Keratinocyte (primary cell): Measurements from ENCODE around the gene FBXO40. TPM values are rescaled to one million over a fixed set of nuclear protein-coding genes. Genes with fewer than 3 reads are reported as not detected.

Experiments used
- DNase-seq: peaks from one replicate; pipeline ENCODE4 v3.0.0-alpha.2; 2011; ENCODE audit warnings: low read depth, missing footprints, low spot score
- FAIRE-seq: peaks from 2 replicates; lab custom pipeline; 2011; peaks lifted over from hg19 to GRCh38; lab: Jason Lieb, UNC
- H2AFZ ChIP-seq: 2 replicates; pipeline ENCODE4 v1.6.0; 2012; ENCODE audit warnings: low read length, control low read depth, inconsistent platforms; ENCODE audit not compliant: control insufficient read depth
- H3K27ac ChIP-seq: 2 replicates; pipeline ENCODE4 v1.5.1; 2011; ENCODE audit warnings: low read length; ENCODE audit not compliant: control insufficient read depth, insufficient read depth
- H3K27me3 ChIP-seq: 3 replicates; pipeline ENCODE4 v1.6.0; 2011; ENCODE audit warnings: low read length; ENCODE audit not compliant: control insufficient read depth, insufficient read depth; ENCODE audit errors: extremely low read depth
- H3K36me3 ChIP-seq, 2 experiments: 2 replicates in 1 of 2; 3 replicates in 1 of 2; pipeline ENCODE4 v1.5.1; 2011; ENCODE audit warnings: low read length in 2 of 2, mild to moderate bottlenecking in 1 of 2; ENCODE audit not compliant: control insufficient read depth in 2 of 2, insufficient read depth in 2 of 2; ENCODE audit errors: extremely low read depth in 1 of 2
- H3K4me1 ChIP-seq: 3 replicates; pipeline ENCODE4 v1.5.1; 2011; ENCODE audit warnings: low read length; ENCODE audit not compliant: control insufficient read depth, insufficient read depth; ENCODE audit errors: extremely low read depth
- H3K4me2 ChIP-seq: 3 replicates; pipeline ENCODE4 v1.6.0; 2011; ENCODE audit warnings: low read depth, low read length; ENCODE audit not compliant: control insufficient read depth, insufficient read depth; ENCODE audit errors: extremely low read depth
- H3K4me3 ChIP-seq, 3 experiments: fragments of 200-600 bp in 1 of 3; sonication (generic) in 1 of 3; 2 replicates in 2 of 3; 3 replicates in 1 of 3; pipeline ENCODE4 v1.5.1; 2011 to 2016; ENCODE audit warnings: low read length in 3 of 3, mild to moderate bottlenecking in 3 of 3, control low read depth in 2 of 3, inconsistent platforms in 1 of 3, low read depth in 1 of 3, mixed read lengths in 1 of 3, mixed run types in 1 of 3, moderate library complexity in 1 of 3; ENCODE audit not compliant: control insufficient read depth in 2 of 3, insufficient read depth in 2 of 3; ENCODE audit errors: extremely low read depth in 1 of 3
- H3K79me2 ChIP-seq: 2 replicates; pipeline ENCODE4 v1.6.0; 2012; ENCODE audit warnings: low read length; ENCODE audit not compliant: control insufficient read depth, insufficient read depth
- H3K9ac ChIP-seq: 3 replicates; pipeline ENCODE4 v1.6.0; 2011; ENCODE audit warnings: low read length; ENCODE audit not compliant: control insufficient read depth, insufficient read depth; ENCODE audit errors: extremely low read depth
- H3K9me1 ChIP-seq: 3 replicates; pipeline ENCODE4 v1.6.0; 2011; ENCODE audit warnings: low read length; ENCODE audit not compliant: control insufficient read depth, insufficient read depth; ENCODE audit errors: extremely low read depth
- H3K9me3 ChIP-seq: 2 replicates; pipeline ENCODE4 v1.5.1; 2012; ENCODE audit warnings: low read depth, low read length; ENCODE audit not compliant: control insufficient read depth
- H4K20me1 ChIP-seq: 3 replicates; pipeline ENCODE4 v1.6.0; 2011; ENCODE audit warnings: low read length; ENCODE audit not compliant: control insufficient read depth, insufficient read depth; ENCODE audit errors: extremely low read depth
- CTCF ChIP-seq, 3 experiments: IDR thresholded peaks in 1 of 3; conservative IDR thresholded peaks in 1 of 3; optimal IDR thresholded peaks in 1 of 3; 2 replicates in 2 of 3; 3 replicates in 1 of 3; pipeline versions ENCODE3 to v1.5.1; 2011; ENCODE audit warnings: low read length in 3 of 3, mild to moderate bottlenecking in 3 of 3, moderate library complexity in 2 of 3, control low read depth in 1 of 3, inconsistent platforms in 1 of 3; ENCODE audit not compliant: insufficient read depth in 2 of 3; ENCODE audit errors: extremely low read depth in 1 of 3
- EZH2 ChIP-seq: IDR thresholded peaks from one replicate; pipeline ENCODE4 v1.6.1; 2012; ENCODE audit warnings: inconsistent platforms, mild to moderate bottlenecking, low read length, moderate library complexity
- dilution Hi-C: fragments of 300-500 bp; cut with MboI; formaldehyde crosslinking; loops from one replicate; pipeline ENCODE4 v1.7.0; 2020; ENCODE audit warnings: low sequenced_read_pairs; ENCODE audit not compliant: extremely low pct_ligation_motif_present
- polyA plus RNA-seq, 5 experiments: library from polyadenylated mRNA; depleted of rRNA in 3 of 5; stranded (reverse) in 3 of 5; stranded (forward) in 1 of 5; unstranded in 1 of 5; fragments of >200 nt; gene quantifications; 1 replicate in 1 of 5; 2 replicates in 3 of 5; 3 replicates in 1 of 5; pipeline versions ENCODE4 v1.2.1 to v1.2.3, GENCODE V29; 2011 to 2012; ENCODE audit warnings: missing spikeins in 2 of 5, low read depth in 1 of 5, low replicate concordance in 1 of 5

Gene FBXO40
- polyA plus RNA-seq, 1 donor (not counting 4 experiments of a cell fraction or from before 2014, with no cell fraction given) = not detected

GRCh38 chr3:121661376-121661775, 68.2 kb downstream of the FBXO40 start:
- dilution Hi-C loops = no loop called here
- Histone ChIP-seq H4K20me1 (no peaks in the 10 kb centered on the region), H3K4me2 (no peak overlapping the region), H3K79me2 (no peaks in the 10 kb centered on the region), H3K9me3 (no peaks in the 10 kb centered on the region), H3K9me1 (no peaks in the 10 kb centered on the region), H3K9ac (no peak overlapping the region), H3K27me3 (no peaks in the 10 kb centered on the region), H3K4me1 (peaks cover 10% of the 10 kb centered on the region), H3K4me3 (no peak overlapping the region), H3K36me3 (peaks cover 13 to 16% of the 10 kb centered on the region in 2 experiments), H2AFZ (no peak overlapping the region), H3K27ac (no peak overlapping the region)
- FAIRE-seq (peak; percentile 53), DNase-seq (peak; percentile 28)
- TF ChIP-seq CTCF (optimal IDR thresholded peaks at IDR 0.05 in 1 of 3, IDR thresholded peaks at IDR 0.05 in 1 of 3, conservative IDR thresholded peaks at IDR 0.05 in 1 of 3; ENCODE audit: extremely low read depth in 1 of 3, insufficient read depth in 2 of 3, low read length in 3 of 3) = no peak
- TF ChIP-seq EZH2 = no peak

GRCh38 chr3:121662742-121663141, 69.6 kb downstream of the FBXO40 start:
- Histone ChIP-seq H3K9me1 (no peaks in the 10 kb centered on the region), H3K9ac (no peak overlapping the region), H3K4me2 (no peak overlapping the region), H3K27me3 (no peaks in the 10 kb centered on the region), H3K4me3 (no peak overlapping the region), H3K79me2 (no peaks in the 10 kb centered on the region), H3K36me3 (peaks cover 20 to 22% of the 10 kb centered on the region in 2 experiments), H2AFZ (no peak overlapping the region), H3K27ac (no peak overlapping the region), H4K20me1 (no peaks in the 10 kb centered on the region), H3K9me3 (no peaks in the 10 kb centered on the region), H3K4me1 (peaks cover 10% of the 10 kb centered on the region)
- no peak for DNase-seq
- no peak for FAIRE-seq
- dilution Hi-C loops = no loop called here
- TF ChIP-seq CTCF (optimal IDR thresholded peaks at IDR 0.05 in 1 of 3, IDR thresholded peaks at IDR 0.05 in 1 of 3, conservative IDR thresholded peaks at IDR 0.05 in 1 of 3; ENCODE audit: extremely low read depth in 1 of 3, insufficient read depth in 2 of 3, low read length in 3 of 3) = no peak
- TF ChIP-seq EZH2 = no peak
